H9 (cell line): Measurements from ENCODE around the gene ZNF800. TPM values are rescaled to one million over a fixed set of nuclear protein-coding genes. Genes with fewer than 3 reads are reported as not detected.

Experiments used
- DNase-seq: peaks from one replicate; pipeline ENCODE4 v3.0.0-alpha.2; 2017
- H2AFZ ChIP-seq: one replicate; pipeline ENCODE4 v1.6.1; 2013; ENCODE audit warnings: mild to moderate bottlenecking, low read length, control low read depth, moderate library complexity
- H2AK5ac ChIP-seq: 2 replicates; pipeline ENCODE4 v1.6.1; 2013; ENCODE audit warnings: low read length, control low read depth, mixed read lengths; ENCODE audit not compliant: insufficient read length
- H2BK120ac ChIP-seq: one replicate; pipeline ENCODE4 v1.6.1; 2013; ENCODE audit warnings: low read depth, mild to moderate bottlenecking, low read length, control low read depth, inconsistent platforms; ENCODE audit not compliant: poor library complexity, severe bottlenecking
- H2BK12ac ChIP-seq: 2 replicates; pipeline ENCODE4 v1.6.1; 2013; ENCODE audit warnings: low read length, control low read depth, mixed read lengths, low read depth; ENCODE audit not compliant: insufficient read length
- H2BK15ac ChIP-seq: 2 replicates; pipeline ENCODE4 v1.6.1; 2013; ENCODE audit warnings: low read depth, low read length, control low read depth
- H2BK20ac ChIP-seq: one replicate; pipeline ENCODE4 v1.6.1; 2013; ENCODE audit warnings: low read depth, mild to moderate bottlenecking, low read length, control low read depth, inconsistent platforms; ENCODE audit not compliant: poor library complexity, severe bottlenecking
- H2BK5ac ChIP-seq: 2 replicates; pipeline ENCODE4 v1.6.1; 2013; ENCODE audit warnings: low read length, control low read depth, mixed read lengths; ENCODE audit not compliant: insufficient read length
- H3K14ac ChIP-seq: 2 replicates; pipeline ENCODE4 v1.6.1; 2013; ENCODE audit warnings: low read length, control low read depth; ENCODE audit not compliant: insufficient read depth
- H3K18ac ChIP-seq: 2 replicates; pipeline ENCODE4 v1.6.1; 2013; ENCODE audit warnings: low read depth, mild to moderate bottlenecking, mixed read lengths, low read length, control low read depth; ENCODE audit not compliant: insufficient read length
- H3K23ac ChIP-seq: 2 replicates; pipeline ENCODE4 v1.6.1; 2013; ENCODE audit warnings: low read length, control low read depth, mixed read lengths, low read depth; ENCODE audit not compliant: insufficient read length
- H3K23me2 ChIP-seq: 2 replicates; pipeline ENCODE4 v1.6.1; 2013; ENCODE audit warnings: low read depth, mild to moderate bottlenecking, mixed read lengths, low read length, control low read depth; ENCODE audit not compliant: insufficient read length, poor library complexity, severe bottlenecking
- H3K27ac ChIP-seq: 2 replicates; pipeline ENCODE4 v1.5.1; 2013; ENCODE audit warnings: low read length, control low read depth, mixed read lengths, low read depth; ENCODE audit not compliant: insufficient read length
- H3K27me3 ChIP-seq: 2 replicates; pipeline ENCODE4 v1.6.1; 2013; ENCODE audit warnings: low read length, control low read depth, inconsistent platforms; ENCODE audit not compliant: insufficient read depth
- H3K4ac ChIP-seq: 2 replicates; pipeline ENCODE4 v1.6.1; 2013; ENCODE audit warnings: low read depth, mild to moderate bottlenecking, control low read depth, inconsistent platforms, low read length, moderate library complexity
- H3K4me1 ChIP-seq: 2 replicates; pipeline ENCODE4 v1.6.1; 2013; ENCODE audit warnings: low read length, control low read depth, inconsistent platforms; ENCODE audit not compliant: insufficient read depth
- H3K4me2 ChIP-seq: 2 replicates; pipeline ENCODE4 v1.6.1; 2013; ENCODE audit warnings: low read length, control low read depth, mixed read lengths; ENCODE audit not compliant: insufficient read length, insufficient read depth
- H3K56ac ChIP-seq: 2 replicates; pipeline ENCODE4 v1.6.1; 2013; ENCODE audit warnings: low read depth, mild to moderate bottlenecking, mixed read lengths, low read length, control low read depth; ENCODE audit not compliant: insufficient read length
- H3K79me1 ChIP-seq: 2 replicates; pipeline ENCODE4 v1.6.1; 2013; ENCODE audit warnings: low read depth, mild to moderate bottlenecking, moderate library complexity, low read length, control low read depth, inconsistent platforms; ENCODE audit not compliant: insufficient read depth, poor library complexity, severe bottlenecking
- H3K79me2 ChIP-seq: 2 replicates; pipeline ENCODE4 v1.6.1; 2013; ENCODE audit warnings: low read length, control low read depth, inconsistent platforms; ENCODE audit not compliant: insufficient read depth
- H3K9ac ChIP-seq: 2 replicates; pipeline ENCODE4 v1.6.1; 2013; ENCODE audit warnings: low read length, control low read depth, mixed read lengths; ENCODE audit not compliant: insufficient read length; ENCODE audit errors: extremely low read depth
- H3K9me3 ChIP-seq: one replicate; pipeline ENCODE4 v1.6.1; 2013; ENCODE audit warnings: low read depth, low read length, inconsistent platforms; ENCODE audit not compliant: control insufficient read depth
- H3T11ph ChIP-seq: one replicate; pipeline ENCODE4 v1.6.1; 2013; ENCODE audit warnings: mild to moderate bottlenecking, low read length, control low read depth, inconsistent platforms
- H4K20me1 ChIP-seq: one replicate; pipeline ENCODE4 v1.6.1; 2013; ENCODE audit not compliant: control insufficient read depth, insufficient read length, insufficient read depth
- H4K5ac ChIP-seq: 2 replicates; pipeline ENCODE4 v1.6.1; 2013; ENCODE audit warnings: low read depth, mild to moderate bottlenecking, mixed read lengths, low read length, control low read depth; ENCODE audit not compliant: insufficient read length
- H4K8ac ChIP-seq: replicated peaks from 2 replicates; pipeline ENCODE4 v1.6.1; 2013; ENCODE audit warnings: low read length, control low read depth, mixed read lengths, low read depth; ENCODE audit not compliant: insufficient read length
- H4K91ac ChIP-seq: 2 replicates; pipeline ENCODE4 v1.6.1; 2013; ENCODE audit warnings: low read depth, mild to moderate bottlenecking, moderate library complexity, mixed read lengths, low read length, control low read depth; ENCODE audit not compliant: insufficient read length
- H3K27ac Mint-ChIP-seq, 3 experiments: 2 replicates in 2 of 3; 3 replicates in 1 of 3; pipeline ENCODE4 v1.8.0; 2020 to 2021; ENCODE audit warnings: mixed read lengths in 3 of 3, mild to moderate bottlenecking in 1 of 3, moderate library complexity in 1 of 3
- H3K27me3 Mint-ChIP-seq: 2 replicates; pipeline ENCODE4 v1.8.0; 2021; ENCODE audit warnings: low read depth, mild to moderate bottlenecking, moderate library complexity, mixed read lengths
- H3K36me3 Mint-ChIP-seq, 3 experiments: 2 replicates in 2 of 3; 3 replicates in 1 of 3; pipeline ENCODE4 v1.8.0; 2020 to 2021; ENCODE audit warnings: low read depth in 3 of 3, mixed read lengths in 3 of 3; ENCODE audit not compliant: insufficient read depth in 1 of 3
- H3K4me1 Mint-ChIP-seq, 2 experiments: 2 replicates each; pipeline ENCODE4 v1.8.0; 2020; ENCODE audit warnings: mixed read lengths in 2 of 2
- H3K4me3 Mint-ChIP-seq, 2 experiments: 2 replicates in 1 of 2; 3 replicates in 1 of 2; pipeline ENCODE4 v1.8.0; 2020 to 2021; ENCODE audit warnings: mild to moderate bottlenecking in 2 of 2, mixed read lengths in 2 of 2, moderate library complexity in 1 of 2
- H3K9me3 Mint-ChIP-seq, 2 experiments: 2 replicates in 1 of 2; 3 replicates in 1 of 2; pipeline ENCODE4 v1.8.0; 2020; ENCODE audit warnings: mild to moderate bottlenecking in 2 of 2, mixed read lengths in 2 of 2, moderate library complexity in 1 of 2
- WGBS: extraction: QIAGEN DNeasy Blood & Tissue Kit; methylation state at CpG from one replicate; pipeline ENCODE4 v1.1.7; 2013; ENCODE audit warnings: missing lambda C conversion rate, low lambda C conversion rate, mixed read lengths; ENCODE audit not compliant: insufficient read length; ENCODE audit errors: extremely low coverage; 5-methylcytosine and 5-hydroxymethylcytosine counted together
- total RNA-seq: library from RNA; stranded (reverse); gene quantifications from 2 replicates; pipeline ENCODE4 v1.2.1, GENCODE V29; 2021
- TF ChIP-seq, protein P1 (sequence below): fragments of 200-600 bp; sonication (generic); conservative IDR thresholded peaks from 3 replicates; pipeline ENCODE4 v1.8.0; 2021; ENCODE audit warnings: antibody characterized with exemption, mild to moderate bottlenecking

ZNF800 gene
- total RNA-seq, 1 experiment from 2014 or later, result 11.0 TPM

DNA sequence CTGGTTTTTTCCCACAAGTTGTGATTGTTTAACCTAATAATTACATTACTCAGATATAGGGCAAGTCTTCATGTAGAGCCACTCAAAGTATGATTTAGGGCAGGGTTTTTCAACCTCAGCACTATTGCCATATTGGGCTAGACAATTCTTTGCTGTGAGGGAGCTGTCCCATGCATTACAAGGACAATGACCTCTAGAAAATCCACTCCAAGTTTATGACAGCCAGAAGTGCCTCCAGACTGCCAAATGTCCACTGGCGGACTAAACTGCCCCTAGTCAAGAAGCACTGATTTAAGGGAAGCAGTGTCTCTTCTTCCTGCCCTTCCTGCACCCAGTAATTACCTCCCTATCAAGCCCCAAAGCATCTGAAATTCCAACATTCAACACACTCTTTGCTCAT is 54.4 kb downstream of the ZNF800 start:
- Histone ChIP-seq H3K27me3 (0 out of 2 replicates have a peak, but pooled peaks cover 2% of the 10 kb centered on the region), H3K4ac (no peak overlapping the region), H4K91ac (no peak overlapping the region), H3K18ac (no peak overlapping the region), H2BK20ac (no peak overlapping the region), H3K4me2 (no peak overlapping the region), H2BK120ac (no peak overlapping the region), H2BK12ac (no peak overlapping the region), H3K79me1 (no peaks in the 10 kb centered on the region), H4K20me1 (no peaks in the 10 kb centered on the region), H3T11ph (no peak overlapping the region), H3K9me3 (no peaks in the 10 kb centered on the region), H4K5ac (no peak overlapping the region), H3K9ac (no peak overlapping the region), H2BK5ac (no peak overlapping the region), H3K27ac (no peak overlapping the region), H3K79me2 (no peaks in the 10 kb centered on the region), H3K4me1 (no peaks in the 10 kb centered on the region), H3K23ac (no peak overlapping the region), H3K56ac (no peak overlapping the region), H4K8ac (no peak overlapping the region), H3K14ac (no peak overlapping the region), H2AFZ (no peak overlapping the region), H2BK15ac (no peak overlapping the region), H3K23me2 (no peaks in the 10 kb centered on the region), H2AK5ac (no peak overlapping the region)
- Mint-ChIP-seq H3K27me3 (peaks cover 37% of the 10 kb centered on the region), H3K4me3 (no peak overlapping the region), H3K4me1 (no peaks in the 10 kb centered on the region), H3K36me3 (no peaks in the 10 kb centered on the region), H3K27ac (no peak overlapping the region), H3K9me3 (no peaks in the 10 kb centered on the region; a peak in 2 of 5 replicates)
- DNase-seq, result no peak
- no CpG with 5 or more reads among the region's 1 CpG for WGBS
- TF ChIP-seq, protein P1, sequence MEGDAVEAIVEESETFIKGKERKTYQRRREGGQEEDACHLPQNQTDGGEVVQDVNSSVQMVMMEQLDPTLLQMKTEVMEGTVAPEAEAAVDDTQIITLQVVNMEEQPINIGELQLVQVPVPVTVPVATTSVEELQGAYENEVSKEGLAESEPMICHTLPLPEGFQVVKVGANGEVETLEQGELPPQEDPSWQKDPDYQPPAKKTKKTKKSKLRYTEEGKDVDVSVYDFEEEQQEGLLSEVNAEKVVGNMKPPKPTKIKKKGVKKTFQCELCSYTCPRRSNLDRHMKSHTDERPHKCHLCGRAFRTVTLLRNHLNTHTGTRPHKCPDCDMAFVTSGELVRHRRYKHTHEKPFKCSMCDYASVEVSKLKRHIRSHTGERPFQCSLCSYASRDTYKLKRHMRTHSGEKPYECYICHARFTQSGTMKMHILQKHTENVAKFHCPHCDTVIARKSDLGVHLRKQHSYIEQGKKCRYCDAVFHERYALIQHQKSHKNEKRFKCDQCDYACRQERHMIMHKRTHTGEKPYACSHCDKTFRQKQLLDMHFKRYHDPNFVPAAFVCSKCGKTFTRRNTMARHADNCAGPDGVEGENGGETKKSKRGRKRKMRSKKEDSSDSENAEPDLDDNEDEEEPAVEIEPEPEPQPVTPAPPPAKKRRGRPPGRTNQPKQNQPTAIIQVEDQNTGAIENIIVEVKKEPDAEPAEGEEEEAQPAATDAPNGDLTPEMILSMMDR, result no peak
